ENCODE results near the gene DAAM1.

Gene DAAM1

GRCh38 chr14:59363531-59364226, 175.2 kb downstream of the DAAM1 start:
- DNase-seq (ENCODE audit: low spot score) = no peak

GRCh38 chr14:59370158-59370742, 181.8 kb downstream of the DAAM1 start:
- no peak for DNase-seq (ENCODE audit: low spot score)

GRCh38 chr14:59371771-59372170, 183.3 kb downstream of the DAAM1 start:
- DNase-seq (ENCODE audit: low spot score) = no peak

GRCh38 chr14:59374048-59374447, 185.6 kb downstream of the DAAM1 start:
- no peak for DNase-seq (ENCODE audit: low spot score)

GRCh38 chr14:59376686-59377085, 188.2 kb downstream of the DAAM1 start:
- no peak for DNase-seq (ENCODE audit: low spot score)

- no peak for DNase-seq (ENCODE audit: low spot score)
Measured at GRCh38 chr14:59377491-59377890, 189.0 kb downstream of the DAAM1 start.

GRCh38 chr14:59377991-59378601, 189.6 kb downstream of the DAAM1 start:
- DNase-seq (ENCODE audit: low spot score) = no peak

GRCh38 chr14:59389936-59390335, 201.5 kb downstream of the DAAM1 start:
- DNase-seq (ENCODE audit: low spot score) = no peak

GRCh38 chr14:59391388-59391787, 202.9 kb downstream of the DAAM1 start:
- no peak for DNase-seq (ENCODE audit: low spot score)

GRCh38 chr14:59394268-59394667, 205.8 kb downstream of the DAAM1 start:
- no peak for DNase-seq (ENCODE audit: low spot score)

GRCh38 chr14:59395672-59396071, 207.2 kb downstream of the DAAM1 start:
- no peak for DNase-seq (ENCODE audit: low spot score)

GRCh38 chr14:59398841-59399240, 210.4 kb downstream of the DAAM1 start:
- no peak for DNase-seq (ENCODE audit: low spot score)

GRCh38 chr14:59406454-59407245, 218.2 kb downstream of the DAAM1 start:
- DNase-seq (ENCODE audit: low spot score) = no peak

- no peak for DNase-seq (ENCODE audit: low spot score)
Measured at GRCh38 chr14:59407246-59408010, 219.0 kb downstream of the DAAM1 start.

GRCh38 chr14:59415836-59416602, 227.6 kb downstream of the DAAM1 start:
- DNase-seq (ENCODE audit: low spot score) = no peak

- DNase-seq (ENCODE audit: low spot score) = no peak
Measured at GRCh38 chr14:59417311-59417710, 228.8 kb downstream of the DAAM1 start.

- DNase-seq (ENCODE audit: low spot score) = no peak
Measured at GRCh38 chr14:59419303-59419702, 230.8 kb downstream of the DAAM1 start.
